Stomach (tissue), 4 donors: ENCODE results near the gene CCDC91.

Experiments used
- CTCF ChIP-seq, 7 experiments: fragments of 450-650 bp in 4 of 7; fragments of 200-600 bp in 3 of 7; sonication (generic) in 3 of 7; IDR thresholded peaks; one replicate each; pipeline ENCODE4 v1.5.1; 2016 to 2019; ENCODE audit warnings: antibody characterized with exemption in 7 of 7, control low read depth in 2 of 7, mild to moderate bottlenecking in 1 of 7
- POLR2A ChIP-seq, 4 donors: fragments of 450-650 bp; IDR thresholded peaks; one replicate each; pipeline ENCODE4 v1.6.1; 2016; ENCODE audit warnings: antibody characterized with exemption in 4 of 4, control low read depth in 2 of 4, mild to moderate bottlenecking in 1 of 4, moderate library complexity in 1 of 4
- POLR2AphosphoS5 ChIP-seq, 3 donors: sonication (generic); formaldehyde crosslinking; IDR thresholded peaks; one replicate each; pipeline ENCODE4 v1.6.1; 2016; ENCODE audit warnings: antibody characterized with exemption in 3 of 3

- TF ChIP-seq POLR2AphosphoS5 (IDR thresholded peaks at IDR 0.05): no peak
- no peak for TF ChIP-seq CTCF (IDR thresholded peaks at IDR 0.05)
- no peak for TF ChIP-seq POLR2A (IDR thresholded peaks at IDR 0.05)
Observed at GRCh38 chr12:28346567-28346966, 156.3 kb downstream of the CCDC91 start.
